Measurements from ENCODE around the gene EXTL1.
A peak's percentile ranks its signal among the peaks of the same experiment; 100 is the strongest.

Gene EXTL1

GRCh38 chr1:26044971-26045721, 23.6 kb downstream of the EXTL1 start:
- no peak for DNase-seq

- peak in 1 of 5 experiments; percentile 16 for DNase-seq
Observed at GRCh38 chr1:26045722-26046245, 24.2 kb downstream of the EXTL1 start, which contains the start of gene SLC30A2. TSS of gene SLC30A2 (minus strand) at chr1:26046118. CDS start at chr1:26045896, 222 bp downstream.

GRCh38 chr1:26046246-26047095, 24.9 kb downstream of the EXTL1 start:
- no peak for DNase-seq

GRCh38 chr1:26047278-26047874, 25.8 kb downstream of the EXTL1 start:
- DNase-seq, result no peak

GRCh38 chr1:26049531-26050247, 28.1 kb downstream of the EXTL1 start:
- DNase-seq, result no peak

GRCh38 chr1:26050248-26050640, 28.7 kb downstream of the EXTL1 start:
- DNase-seq, result no peak

- no peak for DNase-seq
Observed at GRCh38 chr1:26053718-26054560, 32.4 kb downstream of the EXTL1 start.

- no peak for DNase-seq
Observed at GRCh38 chr1:26055041-26055440, 33.5 kb downstream of the EXTL1 start.

GRCh38 chr1:26057189-26057588, 35.6 kb downstream of the EXTL1 start:
- DNase-seq, result no peak

GRCh38 chr1:26058052-26058595, 36.5 kb downstream of the EXTL1 start:
- DNase-seq, result no peak

- no peak for DNase-seq
Observed at GRCh38 chr1:26059906-26060305, 38.3 kb downstream of the EXTL1 start.

GRCh38 chr1:26060832-26061574, 39.4 kb downstream of the EXTL1 start:
- no peak for DNase-seq

GRCh38 chr1:26064553-26064952, 43.0 kb downstream of the EXTL1 start:
- DNase-seq, result no peak

GRCh38 chr1:26066160-26066559, 44.6 kb downstream of the EXTL1 start:
- no peak for DNase-seq

GRCh38 chr1:26066857-26067256, 45.3 kb downstream of the EXTL1 start:
- DNase-seq, result no peak

- no peak for DNase-seq
Observed at GRCh38 chr1:26067432-26067911, 45.9 kb downstream of the EXTL1 start, which contains the start of gene TRIM63. TSS of gene TRIM63 (minus strand) at chr1:26067630. CDS start at chr1:26067494, 136 bp downstream.

- no peak for DNase-seq
Observed at GRCh38 chr1:26069941-26070295, 48.3 kb downstream of the EXTL1 start.

GRCh38 chr1:26070296-26070962, 48.9 kb downstream of the EXTL1 start:
- DNase-seq, result no peak

- no peak for DNase-seq
Observed at GRCh38 chr1:26070963-26071342, 49.4 kb downstream of the EXTL1 start.

- DNase-seq, result no peak
Observed at GRCh38 chr1:26072305-26072704, 50.7 kb downstream of the EXTL1 start.

All from T-helper 2 cell (primary cell).